Measurements from ENCODE around the gene SMC1A.

- TF ChIP-seq CTCF (IDR thresholded peaks at IDR 0.05) (no peak), POLR2AphosphoS5 (IDR thresholded peaks at IDR 0.05; ENCODE audit: insufficient read depth in 1 of 2, low read depth in 1 of 2) (no peak)
Observed at GRCh38 chrX:53357799-53358530, 64.5 kb downstream of the SMC1A start.
